ENCODE results near the gene STAT5B. TPM values are rescaled to one million over a fixed set of nuclear protein-coding genes. Genes with fewer than 3 reads are reported as not detected.

STAT5B gene
- total and polyA plus RNA-seq, 2 of the 8 experiments (the other 6 are each of a cell fraction or from before 2014, with no cell fraction given): 35.3 to 52.6 TPM

DNA sequence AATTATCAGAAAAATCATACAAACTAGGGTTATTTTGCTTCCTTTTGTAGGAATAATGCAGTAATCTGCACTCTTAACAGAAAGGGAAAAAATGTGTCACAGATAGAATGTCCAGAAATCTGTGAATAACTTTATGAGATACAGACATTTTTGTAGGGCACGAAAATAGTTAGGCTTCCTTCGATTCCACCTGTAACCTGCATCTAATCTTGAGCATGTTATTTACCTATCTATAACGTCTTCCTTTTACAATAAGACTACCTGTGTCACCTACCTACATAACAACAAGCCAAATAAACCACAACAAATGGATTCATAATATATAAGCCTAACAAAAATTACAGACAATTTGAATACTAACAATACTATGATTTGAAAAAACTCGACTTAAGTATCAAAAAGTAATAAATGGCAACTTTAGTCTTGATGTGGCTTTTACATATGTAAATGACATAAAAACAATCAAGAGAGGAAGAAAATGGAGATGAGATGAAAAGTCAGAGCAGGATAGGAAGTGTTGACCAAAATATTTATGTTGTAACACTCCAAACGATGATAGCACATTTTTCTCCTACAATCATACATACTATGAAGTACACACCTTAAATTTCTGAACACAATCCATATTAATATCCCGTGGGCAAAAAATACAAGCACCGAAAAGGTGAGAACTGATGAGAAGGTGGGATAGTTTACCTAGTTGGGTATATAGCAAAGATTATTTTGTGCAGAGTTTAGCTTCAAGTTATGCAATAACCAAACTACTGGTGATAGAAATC lies 2.5 kb downstream of the STAT5B start:
- Histone ChIP-seq H3K14ac (ENCODE audit: insufficient read length) (no peak overlapping the region), H3K36me3 (ENCODE audit: control insufficient read depth in 2 of 4, insufficient read depth in 4 of 4, low read length in 3 of 4) (no peaks in the 10 kb centered on the region), H4K91ac (replicated peaks; ENCODE audit: insufficient read length, low read length) (no peak overlapping the region), H2BK15ac (ENCODE audit: low read length) (no peak overlapping the region), H3K79me2 (ENCODE audit: control insufficient read depth in 1 of 2, insufficient read depth in 2 of 2, low read length in 2 of 2) (peaks cover 4 to 60% of the 10 kb centered on the region in 2 experiments; a peak in 3 of 4 replicates), H3K4me2 (ENCODE audit: insufficient read depth in 1 of 2, low read depth in 2 of 2, low read length in 2 of 2) (peak overlapping the region; percentile 70 to 91; a peak in 2 of 4 replicates), H4K20me1 (replicated peaks in 1 of 2; ENCODE audit: control insufficient read depth in 1 of 2, insufficient read depth in 2 of 2, low read length in 2 of 2) (peaks cover 0 to 2% of the 10 kb centered on the region in 2 experiments), H3K56ac (replicated peaks; ENCODE audit: insufficient read length, low read depth, low read length) (no peak overlapping the region), H3K27me3 (replicated peaks in 1 of 4; ENCODE audit: control insufficient read depth in 3 of 4, extremely low read depth in 1 of 4, insufficient read depth in 3 of 4, low read length in 3 of 4) (peaks cover 0 to 4% (median 2%) of the 10 kb centered on the region in 4 experiments; a peak in 1 of 7 replicates), H4K5ac (ENCODE audit: insufficient read length, low read depth, low read length) (no peak overlapping the region), H3K9me3 (ENCODE audit: insufficient read depth in 2 of 2, low read depth in 1 of 2, low read length in 1 of 2) (no peaks in the 10 kb centered on the region), H2AK5ac (ENCODE audit: low read depth, low read length) (no peak overlapping the region), H2BK120ac (replicated peaks; ENCODE audit: low read depth, low read length) (no peak overlapping the region), H2BK20ac (ENCODE audit: low read length) (no peak overlapping the region), H3K4me3 (ENCODE audit: extremely low read depth in 1 of 4, insufficient read depth in 2 of 4, low read depth in 3 of 4, low read length in 4 of 4) (peak overlapping the region in 1 of 4 experiments; percentile 22; a peak in 1 of 8 replicates), H3K4ac (replicated peaks; ENCODE audit: insufficient read length, low read depth, low read length) (no peak overlapping the region), H3K23me2 (ENCODE audit: low read depth, low read length) (peaks cover 8% of the 10 kb centered on the region; the same call in 1 of the 2 replicates), H2BK12ac (ENCODE audit: low read depth, low read length) (no peak overlapping the region), H3K27ac (ENCODE audit: low read depth, low read length) (no peak overlapping the region), H3K4me1 (replicated peaks in 1 of 4; ENCODE audit: control insufficient read depth in 3 of 4, insufficient read depth in 4 of 4, low read length in 3 of 4) (peaks cover 9 to 20% (median 13%) of the 10 kb centered on the region in 4 experiments; a peak in 6 of 7 replicates), H3K79me1 (ENCODE audit: low read depth, low read length) (peaks cover 8% of the 10 kb centered on the region; the same call in 1 of the 2 replicates), H3K9ac (replicated peaks in 1 of 4; ENCODE audit: extremely low read depth in 1 of 4, low read depth in 3 of 4, low read length in 3 of 4) (no peak overlapping the region), H3K23ac (ENCODE audit: insufficient read length) (no peak overlapping the region), H4K8ac (ENCODE audit: extremely low read depth, insufficient read depth, low read length) (no peak overlapping the region), H2BK5ac (ENCODE audit: low read depth, low read length) (no peak overlapping the region), H2AFZ (ENCODE audit: low read length) (no peak overlapping the region), H3K18ac (ENCODE audit: extremely low read depth, low read length) (no peak overlapping the region)
- WGBS, 2 experiments (ENCODE audit: extremely low coverage in 1 of 2, insufficient coverage in 1 of 2, insufficient read length in 1 of 2, insufficient replicate concordance in 2 of 2, low coverage in 1 of 2, low lambda C conversion rate in 2 of 2, missing lambda C conversion rate in 1 of 2): 69% methylated on average over 7 of the region's 7 CpGs; no CpG with 5 or more reads in 1 of the 2 experiments
- ChIA-PET CTCF (ENCODE audit: partially characterized antibody) (interaction anchor here (0.6 to 5.0 kb wide), 2 partner anchors 52 to 155 kb away, joined by 3 to 26 read pairs; no protein-coding TSS in a partner anchor), POLR2A (ENCODE audit: partially characterized antibody) (no interaction called here)
- TF ChIP-seq JUN (IDR thresholded peaks at IDR 0.05; ENCODE audit: low read depth, low read length): no peak
- no peak for TF ChIP-seq POU5F1 (IDR thresholded peaks at IDR 0.05; ENCODE audit: low read depth, low read length)
- TF ChIP-seq GABPA (IDR thresholded peaks at IDR 0.05; ENCODE audit: borderline replicate concordance, insufficient read depth, low read length): no peak
- TF ChIP-seq RNF2 (IDR thresholded peaks at IDR 0.05; ENCODE audit: borderline replicate concordance, low read depth, low read length, missing control alignments, poor library complexity, severe bottlenecking): no peak
- TF ChIP-seq TCF12 (IDR thresholded peaks at IDR 0.05; ENCODE audit: low read depth, low read length): no peak
- DNase-seq (ENCODE audit: low read depth in 1 of 2, low spot score in 2 of 2): no peak
- no peak for FAIRE-seq

Data from H1 (cell line).